Measurements from ENCODE around the gene OGA.

GRCh38 chr10:101776161-101776817, 42.0 kb downstream of the OGA start:
- TF ChIP-seq CTCF (IDR thresholded peaks at IDR 0.05) (no peak), POLR2A (IDR thresholded peaks at IDR 0.05) (no peak)

All from testis (tissue), 2 donors.